GM13976 (cell line): ENCODE data around the gene MSI2.

Experiments
- DNase-seq: peaks from one replicate; pipeline ENCODE4 v3.0.0; 2012; ENCODE audit warnings: low spot score
- CTCF ChIP-seq: IDR thresholded peaks from 2 replicates; pipeline ENCODE4 v1.5.1; 2012; ENCODE audit warnings: borderline replicate concordance, mild to moderate bottlenecking; ENCODE audit not compliant: insufficient read depth; ENCODE audit errors: extremely low read depth, missing control alignments, control extremely low read depth
- in situ Hi-C: fragments of 300-500 bp; cut with MboI; formaldehyde crosslinking; loops from one replicate; pipeline ENCODE4 v1.12.0; 2022; ENCODE audit warnings: low sequenced_read_pairs, mixed read lengths, inconsistent platforms; ENCODE audit not compliant: unreplicated experiment

The MSI2 gene

GRCh38 chr17:57402681-57403180 lies 146.4 kb downstream of the MSI2 start:
- DNase-seq = no peak
- no peak for TF ChIP-seq CTCF
- in situ Hi-C loops = no loop called here

GRCh38 chr17:57403236-57403635 lies 146.9 kb downstream of the MSI2 start:
- in situ Hi-C loops = no loop called here
- no peak for TF ChIP-seq CTCF
- no peak for DNase-seq

- TF ChIP-seq CTCF = peak; percentile 17
- DNase-seq = peak; percentile 55
- in situ Hi-C loops = no loop called here
Observed at GRCh38 chr17:57404073-57404472, 147.8 kb downstream of the MSI2 start.

GRCh38 chr17:57404795-57405490 lies 148.6 kb downstream of the MSI2 start:
- in situ Hi-C loops = no loop called here
- no peak for TF ChIP-seq CTCF
- DNase-seq = no peak

- no peak for TF ChIP-seq CTCF
- in situ Hi-C loops = no loop called here
- no peak for DNase-seq
Observed at GRCh38 chr17:57405491-57406072, 149.3 kb downstream of the MSI2 start.

- in situ Hi-C loops = no loop called here
- no peak for DNase-seq
- TF ChIP-seq CTCF = no peak
Observed at GRCh38 chr17:57406131-57406980, 150.0 kb downstream of the MSI2 start.
